H9 (cell line): Measurements from ENCODE around the gene CHKB. TPM values are rescaled to one million over a fixed set of nuclear protein-coding genes. Genes with fewer than 3 reads are reported as not detected.

Experiments used
- DNase-seq: peaks from one replicate; pipeline ENCODE4 v3.0.0-alpha.2; 2017
- H2AFZ ChIP-seq: one replicate; pipeline ENCODE4 v1.6.1; 2013; ENCODE audit warnings: mild to moderate bottlenecking, low read length, control low read depth, moderate library complexity
- H2AK5ac ChIP-seq: 2 replicates; pipeline ENCODE4 v1.6.1; 2013; ENCODE audit warnings: low read length, control low read depth, mixed read lengths; ENCODE audit not compliant: insufficient read length
- H2BK120ac ChIP-seq: one replicate; pipeline ENCODE4 v1.6.1; 2013; ENCODE audit warnings: low read depth, mild to moderate bottlenecking, low read length, control low read depth, inconsistent platforms; ENCODE audit not compliant: poor library complexity, severe bottlenecking
- H2BK12ac ChIP-seq: 2 replicates; pipeline ENCODE4 v1.6.1; 2013; ENCODE audit warnings: low read length, control low read depth, mixed read lengths, low read depth; ENCODE audit not compliant: insufficient read length
- H2BK15ac ChIP-seq: 2 replicates; pipeline ENCODE4 v1.6.1; 2013; ENCODE audit warnings: low read depth, low read length, control low read depth
- H2BK20ac ChIP-seq: one replicate; pipeline ENCODE4 v1.6.1; 2013; ENCODE audit warnings: low read depth, mild to moderate bottlenecking, low read length, control low read depth, inconsistent platforms; ENCODE audit not compliant: poor library complexity, severe bottlenecking
- H2BK5ac ChIP-seq: 2 replicates; pipeline ENCODE4 v1.6.1; 2013; ENCODE audit warnings: low read length, control low read depth, mixed read lengths; ENCODE audit not compliant: insufficient read length
- H3K14ac ChIP-seq: 2 replicates; pipeline ENCODE4 v1.6.1; 2013; ENCODE audit warnings: low read length, control low read depth; ENCODE audit not compliant: insufficient read depth
- H3K18ac ChIP-seq: 2 replicates; pipeline ENCODE4 v1.6.1; 2013; ENCODE audit warnings: low read depth, mild to moderate bottlenecking, mixed read lengths, low read length, control low read depth; ENCODE audit not compliant: insufficient read length
- H3K23ac ChIP-seq: 2 replicates; pipeline ENCODE4 v1.6.1; 2013; ENCODE audit warnings: low read length, control low read depth, mixed read lengths, low read depth; ENCODE audit not compliant: insufficient read length
- H3K23me2 ChIP-seq: 2 replicates; pipeline ENCODE4 v1.6.1; 2013; ENCODE audit warnings: low read depth, mild to moderate bottlenecking, mixed read lengths, low read length, control low read depth; ENCODE audit not compliant: insufficient read length, poor library complexity, severe bottlenecking
- H3K27ac ChIP-seq: 2 replicates; pipeline ENCODE4 v1.5.1; 2013; ENCODE audit warnings: low read length, control low read depth, mixed read lengths, low read depth; ENCODE audit not compliant: insufficient read length
- H3K27me3 ChIP-seq: 2 replicates; pipeline ENCODE4 v1.6.1; 2013; ENCODE audit warnings: low read length, control low read depth, inconsistent platforms; ENCODE audit not compliant: insufficient read depth
- H3K4ac ChIP-seq: 2 replicates; pipeline ENCODE4 v1.6.1; 2013; ENCODE audit warnings: low read depth, mild to moderate bottlenecking, control low read depth, inconsistent platforms, low read length, moderate library complexity
- H3K4me1 ChIP-seq: 2 replicates; pipeline ENCODE4 v1.6.1; 2013; ENCODE audit warnings: low read length, control low read depth, inconsistent platforms; ENCODE audit not compliant: insufficient read depth
- H3K4me2 ChIP-seq: 2 replicates; pipeline ENCODE4 v1.6.1; 2013; ENCODE audit warnings: low read length, control low read depth, mixed read lengths; ENCODE audit not compliant: insufficient read length, insufficient read depth
- H3K56ac ChIP-seq: 2 replicates; pipeline ENCODE4 v1.6.1; 2013; ENCODE audit warnings: low read depth, mild to moderate bottlenecking, mixed read lengths, low read length, control low read depth; ENCODE audit not compliant: insufficient read length
- H3K79me1 ChIP-seq: 2 replicates; pipeline ENCODE4 v1.6.1; 2013; ENCODE audit warnings: low read depth, mild to moderate bottlenecking, moderate library complexity, low read length, control low read depth, inconsistent platforms; ENCODE audit not compliant: insufficient read depth, poor library complexity, severe bottlenecking
- H3K79me2 ChIP-seq: 2 replicates; pipeline ENCODE4 v1.6.1; 2013; ENCODE audit warnings: low read length, control low read depth, inconsistent platforms; ENCODE audit not compliant: insufficient read depth
- H3K9ac ChIP-seq: 2 replicates; pipeline ENCODE4 v1.6.1; 2013; ENCODE audit warnings: low read length, control low read depth, mixed read lengths; ENCODE audit not compliant: insufficient read length; ENCODE audit errors: extremely low read depth
- H3K9me3 ChIP-seq: one replicate; pipeline ENCODE4 v1.6.1; 2013; ENCODE audit warnings: low read depth, low read length, inconsistent platforms; ENCODE audit not compliant: control insufficient read depth
- H3T11ph ChIP-seq: one replicate; pipeline ENCODE4 v1.6.1; 2013; ENCODE audit warnings: mild to moderate bottlenecking, low read length, control low read depth, inconsistent platforms
- H4K20me1 ChIP-seq: one replicate; pipeline ENCODE4 v1.6.1; 2013; ENCODE audit not compliant: control insufficient read depth, insufficient read length, insufficient read depth
- H4K5ac ChIP-seq: 2 replicates; pipeline ENCODE4 v1.6.1; 2013; ENCODE audit warnings: low read depth, mild to moderate bottlenecking, mixed read lengths, low read length, control low read depth; ENCODE audit not compliant: insufficient read length
- H4K8ac ChIP-seq: replicated peaks from 2 replicates; pipeline ENCODE4 v1.6.1; 2013; ENCODE audit warnings: low read length, control low read depth, mixed read lengths, low read depth; ENCODE audit not compliant: insufficient read length
- H4K91ac ChIP-seq: 2 replicates; pipeline ENCODE4 v1.6.1; 2013; ENCODE audit warnings: low read depth, mild to moderate bottlenecking, moderate library complexity, mixed read lengths, low read length, control low read depth; ENCODE audit not compliant: insufficient read length
- H3K27ac Mint-ChIP-seq, 3 experiments: 2 replicates in 2 of 3; 3 replicates in 1 of 3; pipeline ENCODE4 v1.8.0; 2020 to 2021; ENCODE audit warnings: mixed read lengths in 3 of 3, mild to moderate bottlenecking in 1 of 3, moderate library complexity in 1 of 3
- H3K27me3 Mint-ChIP-seq: 2 replicates; pipeline ENCODE4 v1.8.0; 2021; ENCODE audit warnings: low read depth, mild to moderate bottlenecking, moderate library complexity, mixed read lengths
- H3K36me3 Mint-ChIP-seq, 3 experiments: 2 replicates in 2 of 3; 3 replicates in 1 of 3; pipeline ENCODE4 v1.8.0; 2020 to 2021; ENCODE audit warnings: low read depth in 3 of 3, mixed read lengths in 3 of 3; ENCODE audit not compliant: insufficient read depth in 1 of 3
- H3K4me1 Mint-ChIP-seq, 2 experiments: 2 replicates each; pipeline ENCODE4 v1.8.0; 2020; ENCODE audit warnings: mixed read lengths in 2 of 2
- H3K4me3 Mint-ChIP-seq, 2 experiments: 2 replicates in 1 of 2; 3 replicates in 1 of 2; pipeline ENCODE4 v1.8.0; 2020 to 2021; ENCODE audit warnings: mild to moderate bottlenecking in 2 of 2, mixed read lengths in 2 of 2, moderate library complexity in 1 of 2
- H3K9me3 Mint-ChIP-seq, 2 experiments: 2 replicates in 1 of 2; 3 replicates in 1 of 2; pipeline ENCODE4 v1.8.0; 2020; ENCODE audit warnings: mild to moderate bottlenecking in 2 of 2, mixed read lengths in 2 of 2, moderate library complexity in 1 of 2
- WGBS: extraction: QIAGEN DNeasy Blood & Tissue Kit; methylation state at CpG from one replicate; pipeline ENCODE4 v1.1.7; 2013; ENCODE audit warnings: missing lambda C conversion rate, low lambda C conversion rate, mixed read lengths; ENCODE audit not compliant: insufficient read length; ENCODE audit errors: extremely low coverage; 5-methylcytosine and 5-hydroxymethylcytosine counted together
- total RNA-seq: library from RNA; stranded (reverse); gene quantifications from 2 replicates; pipeline ENCODE4 v1.2.1, GENCODE V29; 2021
- TF ChIP-seq, protein P1 (sequence below): fragments of 200-600 bp; sonication (generic); conservative IDR thresholded peaks from 3 replicates; pipeline ENCODE4 v1.8.0; 2021; ENCODE audit warnings: antibody characterized with exemption, mild to moderate bottlenecking

Gene CHKB
- total RNA-seq, 1 experiment from 2014 or later = 64.9 TPM

DNA sequence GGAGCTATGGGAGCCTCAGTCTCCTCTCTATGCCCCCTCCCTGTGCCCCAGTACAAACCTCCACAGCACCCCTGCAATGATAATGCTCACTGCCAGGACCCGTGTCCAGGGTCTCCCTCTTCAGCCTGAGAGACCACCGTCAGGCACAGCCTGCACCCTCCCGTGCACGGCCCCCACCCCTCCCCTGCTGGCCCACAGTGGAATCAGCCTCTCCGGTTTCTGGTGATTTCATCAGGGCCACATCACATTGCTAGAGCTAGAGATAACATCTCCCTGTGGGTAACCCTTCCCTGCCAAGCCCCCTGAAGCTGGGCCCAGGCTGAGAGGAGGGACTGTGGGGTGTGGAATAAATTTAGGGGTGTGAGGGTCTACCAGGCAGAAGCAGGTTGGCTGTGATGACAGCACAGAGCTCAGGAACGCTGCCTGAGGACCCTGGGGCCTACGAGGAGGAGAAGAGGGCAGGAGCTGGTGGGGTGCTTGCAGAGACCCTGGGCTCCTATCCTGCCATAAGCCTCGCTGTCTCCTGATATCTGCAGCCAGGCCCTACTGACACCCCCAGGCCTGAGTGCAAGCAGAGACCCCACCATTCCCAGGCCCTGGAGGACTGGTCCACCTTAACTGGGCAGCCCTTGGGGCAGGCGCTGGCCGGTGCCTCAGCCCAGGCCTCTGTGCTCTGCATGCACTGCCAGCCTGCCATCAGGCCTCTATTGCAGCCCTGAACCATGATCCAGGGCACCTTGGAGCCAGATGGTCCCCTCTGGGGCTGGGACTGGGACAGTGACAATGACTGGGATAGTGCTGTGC, 36.9 kb downstream of the CHKB start, which contains the start of gene KLHDC7B:
TSS of gene KLHDC7B (plus strand) at position 378 of the 804 bp plus-strand sequence. CDS start at position 723, 345 bp downstream.
- Histone ChIP-seq H2BK5ac (no peak within 1 kb of the TSS), H2BK20ac (no peak within 1 kb of the TSS), H4K91ac (no peak within 1 kb of the TSS), H3K4me1 (no peaks in the 10 kb centered on the region), H2BK15ac (no peak within 1 kb of the TSS), H4K8ac (no peak within 1 kb of the TSS), H3K79me1 (no peaks in the 10 kb centered on the region), H3K4ac (no peak within 1 kb of the TSS), H3K9me3 (no peaks in the 10 kb centered on the region), H3K79me2 (no peaks in the 10 kb centered on the region), H3K9ac (no peak within 1 kb of the TSS), H4K20me1 (no peaks in the 10 kb centered on the region), H2AK5ac (no peak within 1 kb of the TSS), H3K18ac (no peak within 1 kb of the TSS), H2BK120ac (no peak within 1 kb of the TSS), H3K56ac (no peak within 1 kb of the TSS), H3K23ac (no peak within 1 kb of the TSS), H3T11ph (no peak within 1 kb of the TSS), H3K27ac (no peak within 1 kb of the TSS), H4K5ac (no peak within 1 kb of the TSS), H3K27me3 (no peaks in the 10 kb centered on the region; the same call in 1 of the 2 replicates), H3K14ac (no peak within 1 kb of the TSS), H2AFZ (no peak within 1 kb of the TSS), H2BK12ac (no peak within 1 kb of the TSS), H3K4me2 (no peak within 1 kb of the TSS), H3K23me2 (peaks cover 2% of the 10 kb centered on the region)
- TF ChIP-seq, protein P1, sequence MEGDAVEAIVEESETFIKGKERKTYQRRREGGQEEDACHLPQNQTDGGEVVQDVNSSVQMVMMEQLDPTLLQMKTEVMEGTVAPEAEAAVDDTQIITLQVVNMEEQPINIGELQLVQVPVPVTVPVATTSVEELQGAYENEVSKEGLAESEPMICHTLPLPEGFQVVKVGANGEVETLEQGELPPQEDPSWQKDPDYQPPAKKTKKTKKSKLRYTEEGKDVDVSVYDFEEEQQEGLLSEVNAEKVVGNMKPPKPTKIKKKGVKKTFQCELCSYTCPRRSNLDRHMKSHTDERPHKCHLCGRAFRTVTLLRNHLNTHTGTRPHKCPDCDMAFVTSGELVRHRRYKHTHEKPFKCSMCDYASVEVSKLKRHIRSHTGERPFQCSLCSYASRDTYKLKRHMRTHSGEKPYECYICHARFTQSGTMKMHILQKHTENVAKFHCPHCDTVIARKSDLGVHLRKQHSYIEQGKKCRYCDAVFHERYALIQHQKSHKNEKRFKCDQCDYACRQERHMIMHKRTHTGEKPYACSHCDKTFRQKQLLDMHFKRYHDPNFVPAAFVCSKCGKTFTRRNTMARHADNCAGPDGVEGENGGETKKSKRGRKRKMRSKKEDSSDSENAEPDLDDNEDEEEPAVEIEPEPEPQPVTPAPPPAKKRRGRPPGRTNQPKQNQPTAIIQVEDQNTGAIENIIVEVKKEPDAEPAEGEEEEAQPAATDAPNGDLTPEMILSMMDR = no peak
- Mint-ChIP-seq H3K4me1 (peaks cover 0 to 3% of the 10 kb centered on the region in 2 experiments; a peak in 1 of 4 replicates), H3K4me3 (no peak within 1 kb of the TSS), H3K36me3 (no peaks in the 10 kb centered on the region), H3K27me3 (peaks cover 43% of the 10 kb centered on the region), H3K9me3 (no peaks in the 10 kb centered on the region; a peak in 1 of 5 replicates), H3K27ac (no peak within 1 kb of the TSS)
- WGBS = no CpG with 5 or more reads among the region's 10 CpGs
- DNase-seq = no peak
